Sigmoid colon (tissue), 4 donors: ENCODE results near the gene SKAP1.

Source experiments
- EP300 ChIP-seq, 4 donors: sonication (generic); formaldehyde crosslinking; IDR thresholded peaks; one replicate each; pipeline ENCODE4 v1.6.1; 2017; ENCODE audit warnings: antibody characterized with exemption in 4 of 4
- POLR2A ChIP-seq, 2 donors: fragments of 450-650 bp; IDR thresholded peaks; one replicate each; pipeline ENCODE4 v1.6.1; 2016; ENCODE audit warnings: antibody characterized with exemption in 2 of 2, mild to moderate bottlenecking in 2 of 2, moderate library complexity in 2 of 2
- POLR2AphosphoS5 ChIP-seq, 4 donors: sonication (generic); formaldehyde crosslinking; IDR thresholded peaks; one replicate each; pipeline ENCODE4 v1.6.1; 2017; ENCODE audit warnings: antibody characterized with exemption in 4 of 4
- TF ChIP-seq, protein P1 (sequence below), 4 experiments: fragments of 450-650 bp in 3 of 4; fragments of 200-600 bp in 1 of 4; IDR thresholded peaks; one replicate each; pipeline ENCODE4 v1.5.1; 2016 to 2019; ENCODE audit warnings: antibody characterized with exemption in 4 of 4, mild to moderate bottlenecking in 3 of 4, moderate library complexity in 2 of 4

DNA sequence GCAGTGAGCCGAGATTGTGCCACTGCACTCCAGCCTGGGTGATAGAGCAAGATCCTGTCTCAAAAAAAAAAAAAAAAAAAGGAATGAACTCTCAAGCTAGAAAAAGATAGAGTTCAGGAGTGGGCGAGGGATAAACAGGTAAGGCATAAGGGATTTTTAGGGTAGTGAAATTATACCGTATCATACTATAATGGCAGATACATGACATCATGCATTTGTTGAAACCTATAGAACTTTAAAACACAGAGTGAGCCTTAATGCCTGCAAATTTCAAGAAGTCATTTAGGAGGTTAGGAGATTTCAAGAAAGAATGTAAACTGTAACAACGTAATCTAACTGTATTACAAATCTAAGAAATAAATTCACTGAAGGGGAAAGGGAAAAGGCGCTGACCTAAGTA, 20.4 kb downstream of the SKAP1 start:
- TF ChIP-seq, protein P1, sequence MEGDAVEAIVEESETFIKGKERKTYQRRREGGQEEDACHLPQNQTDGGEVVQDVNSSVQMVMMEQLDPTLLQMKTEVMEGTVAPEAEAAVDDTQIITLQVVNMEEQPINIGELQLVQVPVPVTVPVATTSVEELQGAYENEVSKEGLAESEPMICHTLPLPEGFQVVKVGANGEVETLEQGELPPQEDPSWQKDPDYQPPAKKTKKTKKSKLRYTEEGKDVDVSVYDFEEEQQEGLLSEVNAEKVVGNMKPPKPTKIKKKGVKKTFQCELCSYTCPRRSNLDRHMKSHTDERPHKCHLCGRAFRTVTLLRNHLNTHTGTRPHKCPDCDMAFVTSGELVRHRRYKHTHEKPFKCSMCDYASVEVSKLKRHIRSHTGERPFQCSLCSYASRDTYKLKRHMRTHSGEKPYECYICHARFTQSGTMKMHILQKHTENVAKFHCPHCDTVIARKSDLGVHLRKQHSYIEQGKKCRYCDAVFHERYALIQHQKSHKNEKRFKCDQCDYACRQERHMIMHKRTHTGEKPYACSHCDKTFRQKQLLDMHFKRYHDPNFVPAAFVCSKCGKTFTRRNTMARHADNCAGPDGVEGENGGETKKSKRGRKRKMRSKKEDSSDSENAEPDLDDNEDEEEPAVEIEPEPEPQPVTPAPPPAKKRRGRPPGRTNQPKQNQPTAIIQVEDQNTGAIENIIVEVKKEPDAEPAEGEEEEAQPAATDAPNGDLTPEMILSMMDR (IDR thresholded peaks at IDR 0.05): no peak
- TF ChIP-seq EP300 (IDR thresholded peaks at IDR 0.05) (no peak), POLR2A (IDR thresholded peaks at IDR 0.05) (no peak), POLR2AphosphoS5 (IDR thresholded peaks at IDR 0.05) (no peak)
